ENCODE data around the gene ACTA1. TPM values are rescaled to one million over a fixed set of nuclear protein-coding genes. Genes with fewer than 3 reads are reported as not detected.

Gene ACTA1
- total RNA-seq, 1 donor from 2014 or later, result 7,565 TPM

DNA sequence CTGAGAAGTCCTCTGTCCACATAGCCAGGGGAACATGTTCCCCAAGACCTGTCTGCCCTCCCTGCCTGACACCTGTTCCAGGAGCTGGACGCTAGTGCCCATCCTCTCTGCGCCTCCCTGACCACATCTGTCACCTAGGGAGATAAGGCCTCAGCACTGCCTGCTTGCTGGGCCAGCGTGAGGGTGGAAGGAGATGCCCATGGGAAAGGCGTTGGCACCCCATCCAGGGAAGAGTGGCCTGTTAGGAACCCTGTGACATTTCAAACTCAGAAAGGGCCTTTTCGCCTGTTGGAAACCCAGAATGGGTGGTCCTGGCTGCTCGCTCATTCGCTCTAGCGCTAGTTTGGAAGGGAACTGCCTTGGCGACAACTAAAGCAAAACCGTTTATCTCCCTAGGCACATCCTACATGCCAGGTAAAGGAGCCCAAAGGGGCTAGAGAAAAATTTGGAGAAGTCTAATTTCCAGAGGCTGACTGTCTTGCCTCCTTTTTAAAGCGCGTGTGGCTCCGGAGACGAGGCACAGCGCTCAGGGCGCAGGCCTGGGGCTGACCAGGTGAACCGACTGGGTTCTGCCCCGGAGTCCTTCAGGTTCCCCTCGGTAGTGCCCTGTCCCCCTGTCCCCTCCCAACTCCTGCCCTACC is 410 bp downstream of the ACTA1 start:
- intact Hi-C loops (cut with micrococcal nuclease), result no loop called here
- H3K9me3 ChIP-seq (replicated peaks), result no peaks in the 10 kb centered on the region
- H3K27me3 ChIP-seq (ENCODE audit: low read depth), result peaks cover 67% of the 10 kb centered on the region
- DNase-seq, result no peak
- H3K27ac ChIP-seq (replicated peaks), result peak overlapping the region; percentile 59
- no peaks in the 10 kb centered on the region for H3K36me3 ChIP-seq
- H3K4me1 ChIP-seq, result peaks cover 58% of the 10 kb centered on the region
- TF ChIP-seq, protein P1, sequence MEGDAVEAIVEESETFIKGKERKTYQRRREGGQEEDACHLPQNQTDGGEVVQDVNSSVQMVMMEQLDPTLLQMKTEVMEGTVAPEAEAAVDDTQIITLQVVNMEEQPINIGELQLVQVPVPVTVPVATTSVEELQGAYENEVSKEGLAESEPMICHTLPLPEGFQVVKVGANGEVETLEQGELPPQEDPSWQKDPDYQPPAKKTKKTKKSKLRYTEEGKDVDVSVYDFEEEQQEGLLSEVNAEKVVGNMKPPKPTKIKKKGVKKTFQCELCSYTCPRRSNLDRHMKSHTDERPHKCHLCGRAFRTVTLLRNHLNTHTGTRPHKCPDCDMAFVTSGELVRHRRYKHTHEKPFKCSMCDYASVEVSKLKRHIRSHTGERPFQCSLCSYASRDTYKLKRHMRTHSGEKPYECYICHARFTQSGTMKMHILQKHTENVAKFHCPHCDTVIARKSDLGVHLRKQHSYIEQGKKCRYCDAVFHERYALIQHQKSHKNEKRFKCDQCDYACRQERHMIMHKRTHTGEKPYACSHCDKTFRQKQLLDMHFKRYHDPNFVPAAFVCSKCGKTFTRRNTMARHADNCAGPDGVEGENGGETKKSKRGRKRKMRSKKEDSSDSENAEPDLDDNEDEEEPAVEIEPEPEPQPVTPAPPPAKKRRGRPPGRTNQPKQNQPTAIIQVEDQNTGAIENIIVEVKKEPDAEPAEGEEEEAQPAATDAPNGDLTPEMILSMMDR (IDR thresholded peaks at IDR 0.05; ENCODE audit: borderline replicate concordance), result no peak
- H3K4me3 ChIP-seq, result peak overlapping the region; percentile 60

GRCh38 chr1:229432905-229433304 is 989 bp downstream of the ACTA1 start:
- Histone ChIP-seq H3K27ac (replicated peaks) (peak overlapping the region; percentile 59), H3K9me3 (replicated peaks) (no peaks in the 10 kb centered on the region), H3K36me3 (no peaks in the 10 kb centered on the region), H3K4me1 (peaks cover 58% of the 10 kb centered on the region), H3K4me3 (peak overlapping the region; percentile 60), H3K27me3 (ENCODE audit: low read depth) (peaks cover 73% of the 10 kb centered on the region)
- TF ChIP-seq, protein P1 (IDR thresholded peaks at IDR 0.05; ENCODE audit: borderline replicate concordance), result no peak
- intact Hi-C loops (cut with micrococcal nuclease), result no loop called here
- no peak for DNase-seq

GRCh38 chr1:229432116-229432461 is 1.8 kb downstream of the ACTA1 start:
- no peak for DNase-seq
- no peaks in the 10 kb centered on the region for H3K9me3 ChIP-seq (replicated peaks)
- peak overlapping the region; percentile 60 for H3K4me3 ChIP-seq
- H3K27me3 ChIP-seq (ENCODE audit: low read depth), result peaks cover 81% of the 10 kb centered on the region
- intact Hi-C loops (cut with micrococcal nuclease), result no loop called here
- H3K27ac ChIP-seq (replicated peaks), result no peak overlapping the region
- H3K36me3 ChIP-seq, result no peaks in the 10 kb centered on the region
- H3K4me1 ChIP-seq, result peaks cover 58% of the 10 kb centered on the region
- TF ChIP-seq, protein P1 (IDR thresholded peaks at IDR 0.05; ENCODE audit: borderline replicate concordance), result no peak

DNA sequence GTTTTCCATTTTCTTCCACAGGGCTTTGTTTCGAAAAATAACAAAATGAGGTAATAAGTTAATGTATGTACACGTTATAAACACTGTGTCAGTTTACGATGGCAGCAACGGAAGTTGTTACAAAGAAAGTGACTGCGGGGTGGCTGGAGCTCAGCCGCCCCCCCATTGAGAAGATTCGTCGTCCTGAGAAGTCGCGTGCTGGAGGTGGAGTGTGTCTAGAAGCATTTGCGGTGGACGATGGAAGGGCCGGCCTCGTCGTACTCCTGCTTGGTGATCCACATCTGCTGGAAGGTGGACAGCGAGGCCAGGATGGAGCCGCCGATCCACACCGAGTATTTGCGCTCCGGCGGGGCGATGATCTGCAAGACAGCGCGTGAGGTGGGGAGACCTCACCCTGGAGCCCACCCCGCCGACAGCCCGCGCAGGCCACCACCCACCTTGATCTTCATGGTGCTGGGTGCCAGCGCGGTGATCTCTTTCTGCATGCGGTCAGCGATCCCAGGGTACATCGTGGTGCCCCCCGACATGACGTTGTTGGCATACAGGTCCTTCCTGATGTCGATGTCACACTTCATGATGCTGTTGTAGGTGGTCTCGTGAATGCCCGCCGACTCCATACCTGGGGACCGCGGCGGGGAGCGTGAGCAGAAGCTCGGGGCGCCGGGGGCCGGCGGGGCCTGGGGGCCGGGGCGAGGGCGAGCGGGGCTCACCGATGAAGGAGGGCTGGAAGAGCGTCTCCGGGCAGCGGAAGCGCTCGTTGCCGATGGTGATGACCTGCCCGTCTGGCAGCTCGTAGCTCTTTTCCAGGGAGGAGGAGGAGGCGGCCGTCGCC is 2.4 kb downstream of the ACTA1 start:
- Histone ChIP-seq H3K27ac (replicated peaks) (no peak overlapping the region), H3K4me1 (peaks cover 58% of the 10 kb centered on the region), H3K9me3 (replicated peaks) (no peaks in the 10 kb centered on the region), H3K4me3 (peak overlapping the region; percentile 60), H3K27me3 (ENCODE audit: low read depth) (peaks cover 87% of the 10 kb centered on the region), H3K36me3 (no peaks in the 10 kb centered on the region)
- TF ChIP-seq, protein P1 (IDR thresholded peaks at IDR 0.05; ENCODE audit: borderline replicate concordance), result no peak
- intact Hi-C loops (cut with micrococcal nuclease), result no loop called here
- no peak for DNase-seq

GRCh38 chr1:229430761-229431283 is 3.1 kb downstream of the ACTA1 start:
- TF ChIP-seq, protein P1 (IDR thresholded peaks at IDR 0.05; ENCODE audit: borderline replicate concordance), result no peak
- Histone ChIP-seq H3K36me3 (no peaks in the 10 kb centered on the region), H3K9me3 (replicated peaks) (no peaks in the 10 kb centered on the region), H3K4me3 (peak overlapping the region; percentile 60), H3K27me3 (ENCODE audit: low read depth) (peaks cover 94% of the 10 kb centered on the region), H3K27ac (replicated peaks) (no peak overlapping the region), H3K4me1 (peaks cover 54% of the 10 kb centered on the region)
- DNase-seq, result peak; percentile 69
- intact Hi-C loops (cut with micrococcal nuclease), result no loop called here

Measured in left ventricle myocardium inferior (tissue), 1 donor.